Activated T-helper 9 cell treated with anti-CD3 and anti-CD28 coated beads, Interleukin-2, amount 50 U/mL, for 16 hours (primary cell): ENCODE measurements around the gene RAB11FIP4.
"Not testable (repeated sequence)": the region's sequence is repeated elsewhere in the genome, so short reads cannot be mapped to it uniquely, and the experiment has no call there.

Source experiments
- DNase-seq: peaks from one replicate; pipeline ENCODE4 v3.0.0-alpha.2; 2020; ENCODE audit warnings: low read depth

The RAB11FIP4 gene

GRCh38 chr17:31391496-31391949 is at the start of gene RAB11FIP4:
Gene RAB11FIP4 (plus strand): TSS chr17:31391675. CDS start chr17:31391853, 178 bp downstream.
- DNase-seq = no peak

GRCh38 chr17:31345191-31345747 is 46.2 kb upstream of the RAB11FIP4 start:
- DNase-seq = not testable (repeated sequence)

- no peak for DNase-seq
Measured at GRCh38 chr17:31349454-31349853, 42.0 kb upstream of the RAB11FIP4 start.

- no peak for DNase-seq
Measured at GRCh38 chr17:31355935-31356334, 35.5 kb upstream of the RAB11FIP4 start.

- DNase-seq = no peak
Measured at GRCh38 chr17:31357091-31357490, 34.4 kb upstream of the RAB11FIP4 start.

- no peak for DNase-seq
Measured at GRCh38 chr17:31357839-31358394, 33.6 kb upstream of the RAB11FIP4 start.

- DNase-seq = no peak
Measured at GRCh38 chr17:31364012-31364411, 27.5 kb upstream of the RAB11FIP4 start.

GRCh38 chr17:31366088-31366487 is 25.4 kb upstream of the RAB11FIP4 start:
- DNase-seq = no peak

DNA sequence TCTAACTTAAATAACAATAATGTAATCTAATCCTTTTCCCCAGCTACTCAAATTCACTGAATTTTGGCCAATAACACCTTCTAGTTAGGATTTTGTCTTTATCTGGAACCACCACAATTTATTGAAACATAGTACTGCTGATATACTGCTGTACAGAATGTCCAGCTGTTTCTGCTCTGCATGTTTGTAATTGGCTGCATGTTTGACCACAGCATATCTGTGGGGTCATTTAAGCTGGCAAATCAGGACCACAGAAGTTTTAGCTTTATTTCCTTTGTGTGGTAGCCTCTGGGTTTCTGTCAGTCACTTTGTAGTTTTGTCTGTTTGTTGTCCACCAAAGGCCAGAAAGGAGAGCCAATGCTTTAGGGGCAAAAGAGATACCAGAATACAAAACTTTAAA is 22.2 kb upstream of the RAB11FIP4 start:
- no peak for DNase-seq

DNA sequence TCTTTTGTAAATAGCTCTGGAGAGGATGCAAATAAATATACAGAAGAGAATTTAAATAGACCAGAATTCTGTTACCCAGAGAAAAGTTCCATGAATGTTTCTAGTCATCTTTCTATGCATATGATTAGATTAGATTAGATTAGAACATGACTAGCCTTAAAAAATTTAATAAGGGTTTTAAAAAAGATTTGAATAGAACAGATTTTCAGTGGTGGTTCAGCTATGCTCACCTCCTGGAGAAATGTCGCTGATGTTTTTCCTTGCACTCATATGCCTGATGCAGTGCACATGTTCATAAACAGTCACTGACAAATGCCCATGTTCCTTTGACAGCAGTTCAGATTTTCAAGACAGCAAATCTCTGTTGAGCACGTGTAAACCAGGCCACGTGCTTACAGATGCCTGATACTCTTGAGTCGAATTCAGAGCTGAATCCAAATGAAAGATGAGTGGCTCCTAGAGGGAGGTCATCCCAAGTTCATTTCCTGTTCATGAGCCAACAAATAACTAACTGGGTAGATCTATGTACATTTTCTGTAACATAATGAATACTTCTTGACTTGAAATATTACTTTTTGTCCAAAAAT is 19.9 kb upstream of the RAB11FIP4 start:
- DNase-seq = no peak

GRCh38 chr17:31373150-31374093 is 18.1 kb upstream of the RAB11FIP4 start:
- no peak for DNase-seq

DNA sequence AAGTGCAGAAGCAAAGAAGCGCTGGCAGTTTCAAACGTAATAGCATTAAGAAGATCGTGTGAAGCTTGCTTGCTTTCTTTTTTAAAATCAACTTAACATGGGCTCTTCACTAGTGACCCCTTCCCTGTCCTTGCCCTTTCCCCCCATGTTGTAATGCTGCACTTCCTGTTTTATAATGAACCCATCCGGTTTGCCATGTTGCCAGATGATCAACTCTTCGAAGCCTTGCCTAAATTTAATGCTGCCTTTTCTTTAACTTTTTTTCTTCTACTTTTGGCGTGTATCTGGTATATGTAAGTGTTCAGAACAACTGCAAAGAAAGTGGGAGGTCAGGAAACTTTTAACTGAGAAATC is 17.4 kb upstream of the RAB11FIP4 start:
- DNase-seq = no peak

DNA sequence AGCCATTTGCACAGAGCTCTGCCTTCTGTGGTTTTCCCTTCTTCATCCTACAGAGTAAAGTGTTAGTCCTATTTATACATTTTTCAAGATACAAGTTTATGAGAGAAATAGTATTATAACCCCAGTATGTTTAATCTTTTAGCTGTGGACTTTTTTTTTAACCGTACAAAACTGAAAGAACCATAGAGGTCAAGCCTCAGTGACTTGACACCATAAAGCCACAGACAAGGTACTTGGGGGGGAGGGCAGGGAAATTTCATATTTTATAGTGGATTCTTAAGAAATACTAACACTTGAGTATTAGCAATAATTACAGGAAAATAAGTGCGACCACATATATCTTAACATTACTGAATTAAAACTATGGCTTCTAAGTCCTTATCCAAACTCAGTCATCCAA is 17.0 kb upstream of the RAB11FIP4 start:
- DNase-seq = no peak

DNA sequence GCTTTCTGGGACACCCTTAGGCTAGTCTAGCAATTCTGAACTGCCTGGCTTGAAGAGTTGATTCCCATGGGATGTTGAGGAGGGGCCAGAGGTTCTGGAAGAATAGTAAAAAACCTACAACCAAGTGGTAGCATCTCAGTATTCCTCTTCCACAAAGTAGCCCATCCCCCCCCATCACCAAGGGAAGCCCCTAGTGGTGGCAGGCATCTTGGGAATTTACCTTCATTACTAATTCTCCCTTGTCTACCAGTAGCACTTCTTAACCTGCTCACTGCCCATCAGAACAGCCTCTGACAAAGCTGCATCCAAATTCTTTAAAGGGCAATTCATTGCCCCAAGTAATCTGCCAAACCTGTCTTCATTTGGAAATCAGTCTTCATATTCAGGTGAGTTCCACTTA is 12.8 kb upstream of the RAB11FIP4 start:
- DNase-seq = no peak

DNA sequence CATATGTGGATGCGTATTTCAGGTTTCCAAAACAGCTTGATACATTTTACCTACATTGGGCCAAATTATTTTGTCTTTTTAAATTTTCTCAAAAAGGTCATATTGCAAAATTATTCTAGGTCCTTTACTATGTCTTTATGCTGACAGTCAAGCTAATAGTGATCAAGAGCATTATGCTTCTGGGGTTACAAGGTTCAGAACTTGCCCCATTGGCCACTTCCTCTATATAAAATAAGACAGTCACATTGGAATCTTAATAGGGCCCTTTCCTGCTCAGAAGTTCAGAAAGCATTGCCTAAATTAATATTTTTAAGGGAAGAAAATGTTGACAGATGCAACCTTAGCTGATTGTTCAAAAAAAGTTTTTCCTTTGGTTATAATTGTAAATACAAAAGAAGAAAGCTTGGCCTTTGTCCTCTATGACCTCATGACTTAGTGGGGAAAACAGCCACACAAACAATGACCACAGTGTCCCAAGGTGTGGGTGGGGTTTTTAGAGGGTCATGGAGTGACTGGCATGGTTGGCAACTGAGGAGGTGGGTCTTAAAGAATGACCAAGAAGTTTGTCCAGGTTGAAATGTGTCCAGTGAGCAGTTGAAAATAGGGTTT is 11.8 kb upstream of the RAB11FIP4 start:
- DNase-seq = no peak

DNA sequence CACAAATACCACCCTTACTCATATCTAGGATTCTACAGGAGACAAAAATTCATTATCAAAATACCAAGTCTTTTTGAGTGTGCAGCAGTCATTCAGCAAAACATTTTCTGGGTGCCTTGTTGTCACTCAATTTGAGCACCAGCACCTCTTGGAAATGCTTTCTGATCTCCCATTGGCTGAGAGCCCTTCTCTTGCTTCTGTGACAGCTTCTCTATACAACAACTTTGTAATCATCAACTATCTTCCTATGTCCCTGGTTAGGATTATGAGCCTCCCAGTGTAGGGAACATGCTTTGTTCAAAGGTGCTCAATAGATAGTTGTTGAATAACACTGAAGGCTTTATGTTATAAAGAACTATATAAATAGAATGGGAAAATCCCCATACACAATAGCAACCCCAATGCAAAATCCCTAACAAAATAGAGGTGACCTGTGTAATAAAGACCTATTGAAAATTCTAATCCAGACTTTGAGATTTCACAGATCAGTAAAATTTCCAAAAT is 10.3 kb upstream of the RAB11FIP4 start:
- no peak for DNase-seq

DNA sequence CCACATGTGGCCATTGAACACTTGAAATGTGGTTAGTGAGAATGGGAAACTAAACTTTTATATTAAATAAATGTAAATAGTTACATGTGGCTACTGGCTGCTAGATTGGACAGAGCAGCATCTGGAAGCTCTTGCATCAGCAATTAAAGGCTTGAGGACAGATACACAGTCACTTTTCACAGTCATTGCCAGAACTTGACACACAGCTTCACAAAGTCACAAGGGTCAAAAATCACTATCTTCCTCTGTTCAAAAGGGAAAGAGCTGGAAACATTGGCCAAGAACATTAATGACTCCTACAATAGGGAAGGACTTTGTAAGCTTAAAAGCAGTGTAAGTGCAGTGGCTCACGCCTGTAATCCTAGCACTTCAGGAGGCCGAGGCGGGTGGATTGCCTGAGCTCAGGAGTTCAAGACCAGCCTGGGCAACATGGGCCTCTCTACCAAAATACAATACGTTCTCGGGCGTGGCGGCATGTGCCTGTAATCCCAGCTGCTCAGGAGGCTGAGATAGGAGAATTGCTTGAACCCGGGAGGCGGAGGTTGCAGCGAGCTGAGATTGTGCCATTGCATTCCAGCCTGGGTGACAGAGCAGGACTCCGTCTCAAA is 8.7 kb upstream of the RAB11FIP4 start:
- DNase-seq = not testable (repeated sequence)

DNA sequence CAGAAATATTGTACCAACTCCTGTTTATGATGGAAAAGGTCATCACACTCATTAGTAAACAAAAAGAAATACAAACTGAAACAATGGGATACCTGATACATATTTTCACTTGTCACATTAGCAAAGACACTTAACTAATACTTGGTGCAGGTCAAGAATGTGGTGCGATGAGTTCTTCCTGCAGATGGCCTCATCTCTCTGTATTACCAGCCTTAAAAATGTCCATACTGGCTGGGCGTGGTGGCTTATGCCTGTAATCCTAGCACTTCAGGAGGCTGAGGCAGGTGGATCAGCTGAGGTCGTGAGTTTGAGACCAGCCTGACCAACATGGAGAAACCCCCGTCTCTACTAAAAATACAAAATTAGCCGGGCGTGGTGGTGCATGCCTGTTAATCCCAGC is 8.0 kb upstream of the RAB11FIP4 start:
- not testable (repeated sequence) for DNase-seq

DNA sequence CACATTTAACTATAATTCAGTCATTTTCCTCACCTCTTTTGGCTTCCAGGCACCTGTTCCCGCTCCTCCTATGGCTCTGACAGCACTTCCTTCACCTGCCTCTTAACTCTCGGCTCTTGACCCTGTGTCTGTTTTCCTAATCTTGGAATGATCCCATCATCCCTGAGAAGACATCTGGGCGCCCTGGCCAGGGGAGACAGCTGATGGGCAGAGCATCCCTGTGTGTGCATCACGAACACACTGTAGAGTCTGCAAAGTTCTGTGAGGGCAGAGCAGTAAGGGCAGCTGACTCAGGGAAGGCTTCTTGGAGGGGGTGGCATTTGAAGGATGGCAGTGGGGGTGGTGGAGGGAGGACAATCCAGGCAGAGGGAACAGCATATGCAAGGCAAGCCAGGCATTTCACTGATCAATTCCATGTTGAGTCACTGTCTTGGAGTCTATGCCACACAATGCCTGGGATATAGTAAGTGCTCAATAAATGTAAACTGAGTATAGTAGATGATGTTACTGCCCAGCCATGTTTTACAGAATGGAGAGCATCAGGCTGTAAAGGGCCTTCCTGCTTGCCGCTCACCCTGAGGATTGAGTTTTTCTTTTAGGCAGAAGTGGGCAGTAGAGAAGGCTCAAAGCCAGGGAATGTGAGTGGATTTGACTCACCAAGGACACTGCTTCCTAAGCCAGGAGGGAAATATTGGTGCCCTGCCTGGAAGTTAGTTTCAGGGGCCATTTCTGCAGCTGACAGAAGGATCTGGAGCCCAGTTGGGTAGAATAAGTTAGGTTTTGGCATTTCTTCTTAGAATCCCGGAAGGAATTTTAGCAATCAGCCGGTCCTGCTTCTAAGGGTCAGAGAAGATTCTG is 5.8 kb upstream of the RAB11FIP4 start:
- DNase-seq = no peak

- no peak for DNase-seq
Measured at GRCh38 chr17:31386542-31387075, 4.9 kb upstream of the RAB11FIP4 start.
